ENCODE measurements around the gene RC3H1. TPM values are rescaled to one million over a fixed set of nuclear protein-coding genes. Genes with fewer than 3 reads are reported as not detected.

The RC3H1 gene
- total and polyA plus RNA-seq, 9 of the 15 experiments (the other 6 are each of a cell fraction or from before 2014, with no cell fraction given): 2.4 to 31.7 (median 12.4) TPM

DNA sequence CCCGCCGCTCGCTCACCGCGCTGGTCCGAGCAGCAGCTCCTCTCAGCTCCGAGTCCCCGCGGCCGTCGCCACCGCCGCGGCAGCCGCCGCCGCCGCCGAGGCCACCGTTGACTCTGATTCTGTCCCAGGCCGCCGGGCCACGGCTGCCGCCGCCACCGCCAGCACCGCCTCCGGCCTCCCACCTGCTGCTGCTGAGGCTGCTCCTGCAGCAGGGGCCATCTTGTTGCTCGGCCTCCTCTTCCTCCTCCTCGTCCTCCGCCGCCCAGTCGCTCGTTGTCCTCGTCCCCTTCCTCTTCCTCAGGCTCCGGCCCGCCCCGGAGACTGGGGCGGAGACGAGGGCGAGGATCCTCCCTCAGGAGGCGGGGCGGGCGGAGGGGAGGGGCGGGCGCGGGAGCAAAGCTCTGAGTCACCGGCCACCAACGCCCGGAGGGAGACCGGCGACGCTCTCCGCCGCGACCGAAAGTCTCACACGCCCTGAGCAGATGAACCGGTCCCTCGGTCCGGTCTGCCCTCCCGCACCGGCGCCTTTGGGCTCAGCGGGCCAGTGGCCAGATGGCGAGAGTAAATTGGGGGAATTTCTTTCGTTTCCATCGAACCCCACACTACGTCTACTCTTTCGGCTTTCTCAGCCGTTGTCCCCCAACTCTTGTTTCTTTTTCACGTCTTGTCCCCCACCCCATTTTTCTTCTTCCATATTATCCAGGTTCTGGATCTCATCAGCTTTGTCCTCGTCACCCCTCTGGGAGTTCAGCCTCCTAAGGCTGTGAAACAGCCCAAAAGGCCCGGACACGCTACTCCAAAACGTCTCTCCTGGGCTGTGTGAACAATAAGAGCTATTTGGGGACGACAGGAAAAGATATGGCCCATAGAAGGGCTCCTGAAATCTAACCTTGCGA lies at the start of gene RC3H1 (continued):
- no peak for TF ChIP-seq HIVEP1 (CRISPR knock-in tag; IDR thresholded peaks at IDR 0.05)
- TF ChIP-seq, protein P1, sequence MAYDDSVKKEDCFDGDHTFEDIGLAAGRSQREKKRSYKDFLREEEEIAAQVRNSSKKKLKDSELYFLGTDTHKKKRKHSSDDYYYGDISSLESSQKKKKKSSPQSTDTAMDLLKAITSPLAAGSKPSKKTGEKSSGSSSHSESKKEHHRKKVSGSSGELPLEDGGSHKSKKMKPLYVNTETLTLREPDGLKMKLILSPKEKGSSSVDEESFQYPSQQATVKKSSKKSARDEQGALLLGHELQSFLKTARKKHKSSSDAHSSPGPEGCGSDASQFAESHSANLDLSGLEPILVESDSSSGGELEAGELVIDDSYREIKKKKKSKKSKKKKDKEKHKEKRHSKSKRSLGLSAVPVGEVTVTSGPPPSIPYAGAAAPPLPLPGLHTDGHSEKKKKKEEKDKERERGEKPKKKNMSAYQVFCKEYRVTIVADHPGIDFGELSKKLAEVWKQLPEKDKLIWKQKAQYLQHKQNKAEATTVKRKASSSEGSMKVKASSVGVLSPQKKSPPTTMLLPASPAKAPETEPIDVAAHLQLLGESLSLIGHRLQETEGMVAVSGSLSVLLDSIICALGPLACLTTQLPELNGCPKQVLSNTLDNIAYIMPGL (CRISPR knock-in tag; IDR thresholded peaks at IDR 0.05): no peak
- no peak for TF ChIP-seq ZNF253 (CRISPR knock-in tag; conservative IDR thresholded peaks at IDR 0.05)
- peak in 1 of 2 experiments; percentile 60; a peak in 2 of 4 replicates for TF ChIP-seq TBL1XR1 (IDR thresholded peaks at IDR 0.05; ENCODE audit: low read length in 2 of 2)
- no peak for TF ChIP-seq BRD9 (IDR thresholded peaks at IDR 0.05; ENCODE audit: low read depth, partially characterized antibody)
- TF ChIP-seq SRSF7 (optimal IDR thresholded peaks at IDR 0.05; ENCODE audit: low read depth, low read length): no peak
- peak; percentile 77; the same call in 1 of the 2 replicates for TF ChIP-seq SRSF1 (IDR thresholded peaks at IDR 0.05; ENCODE audit: low read depth, low read length)
- no peak; the same call in 1 of the 2 replicates for TF ChIP-seq ZNF282 (CRISPR knock-in tag; IDR thresholded peaks at IDR 0.05)
- no peak for TF ChIP-seq PHF21A (IDR thresholded peaks at IDR 0.05; ENCODE audit: borderline replicate concordance, low read depth)
- TF ChIP-seq, protein P2, sequence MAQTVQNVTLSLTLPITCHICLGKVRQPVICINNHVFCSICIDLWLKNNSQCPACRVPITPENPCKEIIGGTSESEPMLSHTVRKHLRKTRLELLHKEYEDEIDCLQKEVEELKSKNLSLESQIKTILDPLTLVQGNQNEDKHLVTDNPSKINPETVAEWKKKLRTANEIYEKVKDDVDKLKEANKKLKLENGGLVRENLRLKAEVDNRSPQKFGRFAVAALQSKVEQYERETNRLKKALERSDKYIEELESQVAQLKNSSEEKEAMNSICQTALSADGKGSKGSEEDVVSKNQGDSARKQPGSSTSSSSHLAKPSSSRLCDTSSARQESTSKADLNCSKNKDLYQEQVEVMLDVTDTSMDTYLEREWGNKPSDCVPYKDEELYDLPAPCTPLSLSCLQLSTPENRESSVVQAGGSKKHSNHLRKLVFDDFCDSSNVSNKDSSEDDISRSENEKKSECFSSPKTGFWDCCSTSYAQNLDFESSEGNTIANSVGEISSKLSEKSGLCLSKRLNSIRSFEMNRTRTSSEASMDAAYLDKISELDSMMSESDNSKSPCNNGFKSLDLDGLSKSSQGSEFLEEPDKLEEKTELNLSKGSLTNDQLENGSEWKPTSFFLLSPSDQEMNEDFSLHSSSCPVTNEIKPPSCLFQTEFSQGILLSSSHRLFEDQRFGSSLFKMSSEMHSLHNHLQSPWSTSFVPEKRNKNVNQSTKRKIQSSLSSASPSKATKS (CRISPR knock-in tag; IDR thresholded peaks at IDR 0.05): no peak
- TF ChIP-seq, protein P3, sequence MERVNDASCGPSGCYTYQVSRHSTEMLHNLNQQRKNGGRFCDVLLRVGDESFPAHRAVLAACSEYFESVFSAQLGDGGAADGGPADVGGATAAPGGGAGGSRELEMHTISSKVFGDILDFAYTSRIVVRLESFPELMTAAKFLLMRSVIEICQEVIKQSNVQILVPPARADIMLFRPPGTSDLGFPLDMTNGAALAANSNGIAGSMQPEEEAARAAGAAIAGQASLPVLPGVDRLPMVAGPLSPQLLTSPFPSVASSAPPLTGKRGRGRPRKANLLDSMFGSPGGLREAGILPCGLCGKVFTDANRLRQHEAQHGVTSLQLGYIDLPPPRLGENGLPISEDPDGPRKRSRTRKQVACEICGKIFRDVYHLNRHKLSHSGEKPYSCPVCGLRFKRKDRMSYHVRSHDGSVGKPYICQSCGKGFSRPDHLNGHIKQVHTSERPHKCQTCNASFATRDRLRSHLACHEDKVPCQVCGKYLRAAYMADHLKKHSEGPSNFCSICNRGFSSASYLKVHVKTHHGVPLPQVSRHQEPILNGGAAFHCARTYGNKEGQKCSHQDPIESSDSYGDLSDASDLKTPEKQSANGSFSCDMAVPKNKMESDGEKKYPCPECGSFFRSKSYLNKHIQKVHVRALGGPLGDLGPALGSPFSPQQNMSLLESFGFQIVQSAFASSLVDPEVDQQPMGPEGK (CRISPR knock-in tag; IDR thresholded peaks at IDR 0.05; ENCODE audit: borderline replicate concordance): no peak
- 0 out of 2 replicates have a peak, but pooled peaks have one; percentile 17 for TF ChIP-seq FOXM1 (IDR thresholded peaks at IDR 0.05; ENCODE audit: low read depth)
- peak; percentile 98 for TF ChIP-seq FOXM1 (CRISPR knock-in tag; IDR thresholded peaks at IDR 0.05; ENCODE audit: low read depth)
- no peak for TF ChIP-seq NFIX (CRISPR knock-in tag; IDR thresholded peaks at IDR 0.05; ENCODE audit: low read depth)
- no peak; the same call in 1 of the 2 replicates for TF ChIP-seq HCFC1 (IDR thresholded peaks at IDR 0.05; ENCODE audit: low read depth, low read length)
- TF ChIP-seq ZNF347 (CRISPR knock-in tag; IDR thresholded peaks at IDR 0.05; ENCODE audit: low read depth): no peak
- TF ChIP-seq SAFB (IDR thresholded peaks at IDR 0.05; ENCODE audit: borderline replicate concordance, low read depth, low read length): no peak
- peak; percentile 61 for TF ChIP-seq CHD1 (IDR thresholded peaks at IDR 0.05; ENCODE audit: low read length)
- TF ChIP-seq RBBP5 (IDR thresholded peaks at IDR 0.05; ENCODE audit: borderline replicate concordance, insufficient read depth, low read length, poor library complexity, severe bottlenecking): peak; percentile 98
- TF ChIP-seq SIRT6 (IDR thresholded peaks at IDR 0.05; ENCODE audit: low read depth, low read length): no peak
- TF ChIP-seq ZNF384 (IDR thresholded peaks at IDR 0.05; ENCODE audit: low read depth, low read length): no peak

Data from K562 (cell line).